Fibroblast of villous mesenchyme (primary cell): Measurements from ENCODE around the gene TBC1D5. TPM values are rescaled to one million over a fixed set of nuclear protein-coding genes. Genes with fewer than 3 reads are reported as not detected.

Experiments used
- DNase-seq: peaks from one replicate; pipeline ENCODE4 v3.0.0-alpha.2; 2010; ENCODE audit warnings: low read depth
- H3K4me3 ChIP-seq: 2 replicates; pipeline ENCODE4 v1.5.1; 2011; ENCODE audit warnings: low read depth, mild to moderate bottlenecking, low read length
- CTCF ChIP-seq: IDR thresholded peaks from 2 replicates; pipeline ENCODE4 v1.5.1; 2012; ENCODE audit warnings: low read depth, mild to moderate bottlenecking, low read length; ENCODE audit not compliant: insufficient read depth
- total RNA-seq: library from RNA; depleted of rRNA; stranded (reverse); fragments of >200 nt; gene quantifications from 2 replicates; pipeline ENCODE4 v1.2.3, GENCODE V29; 2012

The TBC1D5 gene
- total RNA-seq, 1 donor, result 107 TPM

DNA sequence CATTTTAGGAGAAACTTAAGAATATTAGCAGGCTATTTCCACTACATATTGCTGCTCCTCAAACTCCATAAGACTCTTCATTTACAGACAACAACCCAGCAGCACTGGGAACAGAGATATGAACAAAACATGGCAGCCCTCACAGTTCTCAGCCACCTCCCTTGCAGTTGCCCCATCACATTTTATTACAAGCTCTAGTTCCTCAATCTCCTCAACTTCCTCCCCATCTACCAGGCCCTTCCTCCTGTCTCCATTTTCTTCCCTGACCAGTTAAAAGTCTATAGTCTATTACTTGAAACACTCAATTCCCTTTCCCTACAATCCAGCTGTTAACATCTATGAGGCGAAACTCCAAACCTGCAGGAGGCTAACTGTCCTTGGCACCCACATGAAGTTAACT, 412.5 kb downstream of the TBC1D5 start:
- no peak for TF ChIP-seq CTCF
- no peak overlapping the region for H3K4me3 ChIP-seq
- no peak for DNase-seq

GRCh38 chr3:17322106-17322793, 420.2 kb downstream of the TBC1D5 start:
- no peak overlapping the region for H3K4me3 ChIP-seq
- TF ChIP-seq CTCF, result no peak

GRCh38 chr3:17320266-17320665, 422.2 kb downstream of the TBC1D5 start:
- no peak overlapping the region for H3K4me3 ChIP-seq
- TF ChIP-seq CTCF, result no peak
- peak; percentile 32 for DNase-seq

More at GRCh38 chr3:17322106-17322793, 420.2 kb downstream of the TBC1D5 start:
- DNase-seq, result no peak

DNA sequence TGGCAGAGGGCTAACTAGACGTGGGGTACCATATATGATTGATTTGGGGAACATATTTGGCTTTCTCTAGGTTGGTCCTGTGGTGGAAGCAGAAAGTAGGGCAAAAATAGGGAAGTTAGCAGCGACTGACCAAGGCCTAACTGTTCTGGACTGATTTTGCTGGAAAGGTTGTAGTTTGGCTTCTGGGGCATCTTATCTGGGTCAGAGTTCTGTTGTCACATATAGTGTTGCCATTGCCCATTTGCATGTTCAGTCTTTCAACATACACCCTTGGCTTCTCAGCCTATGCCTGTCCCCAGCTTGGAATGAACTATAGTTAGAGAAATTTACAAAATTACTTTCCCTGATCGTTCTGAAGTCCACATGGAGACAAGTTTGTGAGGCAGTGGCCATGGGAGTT, 426.5 kb downstream of the TBC1D5 start:
- TF ChIP-seq CTCF, result no peak
- H3K4me3 ChIP-seq, result no peak overlapping the region
- no peak for DNase-seq

DNA sequence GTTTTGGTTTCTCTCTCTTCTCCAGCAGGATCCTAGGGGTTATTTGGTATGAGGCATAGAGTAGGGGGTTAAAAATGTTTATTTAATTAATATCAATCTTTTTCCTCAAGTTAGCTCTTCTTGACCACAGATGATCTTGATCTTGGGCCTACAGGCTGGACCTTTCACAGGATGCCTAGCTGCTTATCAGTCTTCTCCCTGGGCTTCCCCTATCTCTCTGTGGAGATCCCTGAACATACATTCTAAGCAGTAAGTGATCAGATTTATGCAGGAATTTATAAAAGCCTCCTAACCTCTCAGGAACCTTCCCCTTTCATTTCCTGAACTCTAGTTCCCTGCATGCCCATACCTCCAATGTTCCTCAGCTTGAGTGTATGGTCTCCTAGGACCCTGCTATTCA, 428.3 kb downstream of the TBC1D5 start:
- no peak for DNase-seq
- no peak for TF ChIP-seq CTCF
- no peak overlapping the region for H3K4me3 ChIP-seq

- TF ChIP-seq CTCF, result no peak
- H3K4me3 ChIP-seq, result no peak overlapping the region
- DNase-seq, result no peak
These were observed 428.7 kb downstream of the TBC1D5 start for GRCh38 chr3:17313746-17314145.

DNA sequence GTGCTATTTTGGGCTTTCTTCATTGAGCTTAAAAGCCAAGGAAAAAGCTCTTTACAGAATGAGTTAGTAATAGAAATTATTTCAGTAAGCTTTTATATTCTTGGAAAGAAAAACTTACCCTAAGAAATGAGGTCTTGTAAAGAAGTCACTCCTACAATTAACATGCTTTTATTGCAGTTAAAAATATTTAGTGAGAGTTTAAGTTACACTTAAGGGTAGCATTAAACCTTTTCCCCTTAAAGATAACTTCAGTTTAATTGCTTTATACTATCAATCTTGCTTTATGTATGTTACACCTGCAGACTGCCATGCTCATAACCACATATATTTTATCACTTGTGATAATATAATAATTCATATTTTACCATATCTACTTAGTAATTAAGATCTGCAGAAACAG, 431.4 kb downstream of the TBC1D5 start:
- H3K4me3 ChIP-seq, result no peak overlapping the region
- TF ChIP-seq CTCF, result no peak
- no peak for DNase-seq
